Natural killer cell treated with Interleukin-12 subunit alpha and Interleukin-12 subunit beta and Interleukin-15 and Interleukin-18, amount 100 ng/mL, for 72 hours (primary cell): ENCODE results near the gene AGTPBP1. TPM values are rescaled to one million over a fixed set of nuclear protein-coding genes. Genes with fewer than 3 reads are reported as not detected.

Source experiments
- ATAC-seq, 2 donors: fragments of 150-1000 bp; cut with Tn5 transposase in 1 of 2; sonication (Bioruptor Pico), chemical (Tn5 transposase) in 1 of 2; 2 replicates each; pipeline ENCODE4 v1.10.0; 2021
- DNase-seq: peaks from one replicate; pipeline ENCODE4 v3.0.0; 2022; ENCODE audit warnings: low spot score
- H3K27ac Mint-ChIP-seq, 2 donors: 1 replicate in 1 of 2; 2 replicates in 1 of 2; pipeline ENCODE4 v1.8.0; 2022; ENCODE audit warnings: mixed read lengths in 2 of 2, mild to moderate bottlenecking in 1 of 2, moderate library complexity in 1 of 2
- H3K27me3 Mint-ChIP-seq, 2 donors: 1 replicate in 1 of 2; 2 replicates in 1 of 2; pipeline ENCODE4 v1.8.0; 2022; ENCODE audit warnings: mixed read lengths in 2 of 2
- H3K36me3 Mint-ChIP-seq: one replicate; pipeline ENCODE4 v1.8.0; 2022; ENCODE audit warnings: mixed read lengths
- H3K4me1 Mint-ChIP-seq, 2 donors: 1 replicate in 1 of 2; 2 replicates in 1 of 2; pipeline ENCODE4 v1.8.0; 2022; ENCODE audit warnings: low read depth in 2 of 2, mixed read lengths in 2 of 2, mild to moderate bottlenecking in 1 of 2
- H3K4me3 Mint-ChIP-seq: one replicate; pipeline ENCODE4 v1.8.0; 2022; ENCODE audit warnings: mixed read lengths
- H3K9me3 Mint-ChIP-seq: 2 replicates; pipeline ENCODE4 v1.8.0; 2022; ENCODE audit warnings: mixed read lengths
- total RNA-seq, 2 donors: library from RNA; stranded (reverse); gene quantifications; one replicate each; pipeline ENCODE4 v1.2.3, GENCODE V29; 2022

The AGTPBP1 gene
- total RNA-seq, 2 donors from 2014 or later = 41.1 to 49.6 TPM

GRCh38 chr9:85703398-85703797 lies 38.4 kb downstream of the AGTPBP1 start:
- Mint-ChIP-seq H3K36me3 (peaks cover 6% of the 10 kb centered on the region), H3K4me3 (no peak overlapping the region), H3K27me3 (no peaks in the 10 kb centered on the region), H3K4me1 (peaks cover 47 to 53% of the 10 kb centered on the region in 2 donors), H3K27ac (peak overlapping the region; percentile 8 to 17), H3K9me3 (no peaks in the 10 kb centered on the region)
- DNase-seq (no peak), ATAC-seq (no peak)

GRCh38 chr9:85702726-85703289 lies 38.9 kb downstream of the AGTPBP1 start:
- ATAC-seq = no peak
- Mint-ChIP-seq H3K4me1 (peaks cover 46 to 56% of the 10 kb centered on the region in 2 donors), H3K9me3 (no peaks in the 10 kb centered on the region), H3K27ac (peak overlapping the region; percentile 8 to 17), H3K36me3 (peaks cover 6% of the 10 kb centered on the region), H3K4me3 (no peak overlapping the region), H3K27me3 (no peaks in the 10 kb centered on the region)
- no peak for DNase-seq

DNA sequence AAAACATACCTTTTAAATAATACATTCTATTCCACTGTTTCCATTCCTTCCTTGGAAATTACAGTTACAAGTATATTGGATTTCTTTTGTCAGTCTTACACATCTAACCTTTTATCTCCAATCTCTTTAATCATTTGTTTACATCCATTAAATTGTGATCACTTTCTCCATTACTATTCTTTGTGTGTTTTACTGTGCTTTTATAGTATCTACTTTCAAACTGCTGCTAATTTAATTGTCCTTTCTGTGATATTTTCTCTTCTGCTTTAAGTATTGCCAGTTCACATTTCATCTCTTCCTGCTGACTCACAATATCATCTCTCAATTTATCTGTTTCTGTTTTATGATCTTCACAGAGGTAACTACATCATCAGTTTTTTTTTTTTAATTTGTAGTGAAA lies 39.6 kb downstream of the AGTPBP1 start:
- no peak overlapping the region for H3K4me3 Mint-ChIP-seq
- ATAC-seq (no peak), DNase-seq (no peak)
- H3K27ac Mint-ChIP-seq = peak overlapping the region; percentile 8 to 17
- peaks cover 6% of the 10 kb centered on the region for H3K36me3 Mint-ChIP-seq
- H3K4me1 Mint-ChIP-seq = peaks cover 44 to 54% of the 10 kb centered on the region in 2 donors
- no peaks in the 10 kb centered on the region for H3K9me3 Mint-ChIP-seq
- no peaks in the 10 kb centered on the region for H3K27me3 Mint-ChIP-seq

DNA sequence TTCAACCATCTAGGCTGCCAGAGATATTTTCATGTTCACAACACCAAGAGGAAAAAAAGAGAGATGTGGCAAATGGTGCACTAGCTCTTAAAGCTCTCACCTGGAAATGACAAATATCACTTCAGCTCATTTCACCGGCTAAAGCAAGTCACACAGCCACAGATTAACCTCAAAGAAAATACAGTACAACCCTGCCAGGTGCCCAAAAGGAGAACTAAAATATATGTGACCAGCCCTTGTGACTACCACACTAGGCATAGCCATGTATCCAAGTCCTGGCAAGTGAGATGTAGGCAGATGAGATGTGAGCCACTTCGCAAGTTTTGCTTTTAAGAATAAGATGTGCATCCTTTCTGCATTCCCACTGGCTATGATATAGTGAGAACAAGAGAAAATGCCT lies 41.4 kb downstream of the AGTPBP1 start:
- no peak for ATAC-seq
- no peak for DNase-seq
- Mint-ChIP-seq H3K27me3 (no peaks in the 10 kb centered on the region), H3K4me1 (peaks cover 41 to 51% of the 10 kb centered on the region in 2 donors), H3K27ac (peak overlapping the region in 1 of 2 donors; percentile 36), H3K4me3 (no peak overlapping the region), H3K9me3 (no peaks in the 10 kb centered on the region), H3K36me3 (peaks cover 6% of the 10 kb centered on the region)

GRCh38 chr9:85688361-85688760 lies 53.4 kb downstream of the AGTPBP1 start:
- ATAC-seq (no peak), DNase-seq (no peak)
- Mint-ChIP-seq H3K4me3 (no peak overlapping the region), H3K9me3 (no peaks in the 10 kb centered on the region), H3K4me1 (peaks cover 31 to 35% of the 10 kb centered on the region in 2 donors), H3K27ac (no peak overlapping the region), H3K27me3 (no peaks in the 10 kb centered on the region), H3K36me3 (peaks cover 8% of the 10 kb centered on the region)

GRCh38 chr9:85685081-85685480 lies 56.7 kb downstream of the AGTPBP1 start:
- H3K27me3 Mint-ChIP-seq = no peaks in the 10 kb centered on the region
- DNase-seq = no peak
- no peak overlapping the region for H3K4me3 Mint-ChIP-seq
- peaks cover 28 to 29% of the 10 kb centered on the region in 2 donors for H3K4me1 Mint-ChIP-seq
- peaks cover under 1% of the 10 kb centered on the region for H3K36me3 Mint-ChIP-seq
- no peaks in the 10 kb centered on the region for H3K9me3 Mint-ChIP-seq
- no peak overlapping the region for H3K27ac Mint-ChIP-seq
- ATAC-seq = no peak

GRCh38 chr9:85676790-85677189 lies 65.0 kb downstream of the AGTPBP1 start:
- H3K4me3 Mint-ChIP-seq = no peak overlapping the region
- no peak overlapping the region for H3K27ac Mint-ChIP-seq
- no peak for ATAC-seq
- H3K27me3 Mint-ChIP-seq = no peaks in the 10 kb centered on the region
- no peak for DNase-seq
- H3K36me3 Mint-ChIP-seq = peaks cover 5% of the 10 kb centered on the region
- no peaks in the 10 kb centered on the region for H3K9me3 Mint-ChIP-seq
- no peaks in the 10 kb centered on the region for H3K4me1 Mint-ChIP-seq

- Mint-ChIP-seq H3K4me1 (peaks cover 6 to 10% of the 10 kb centered on the region in 2 donors), H3K4me3 (no peak overlapping the region), H3K27ac (peak overlapping the region in 1 of 2 donors; percentile 74), H3K9me3 (no peaks in the 10 kb centered on the region), H3K27me3 (no peaks in the 10 kb centered on the region), H3K36me3 (peaks cover 10% of the 10 kb centered on the region)
- DNase-seq (no peak), ATAC-seq (no peak)
These were observed 74.4 kb downstream of the AGTPBP1 start for GRCh38 chr9:85667374-85667773.

DNA sequence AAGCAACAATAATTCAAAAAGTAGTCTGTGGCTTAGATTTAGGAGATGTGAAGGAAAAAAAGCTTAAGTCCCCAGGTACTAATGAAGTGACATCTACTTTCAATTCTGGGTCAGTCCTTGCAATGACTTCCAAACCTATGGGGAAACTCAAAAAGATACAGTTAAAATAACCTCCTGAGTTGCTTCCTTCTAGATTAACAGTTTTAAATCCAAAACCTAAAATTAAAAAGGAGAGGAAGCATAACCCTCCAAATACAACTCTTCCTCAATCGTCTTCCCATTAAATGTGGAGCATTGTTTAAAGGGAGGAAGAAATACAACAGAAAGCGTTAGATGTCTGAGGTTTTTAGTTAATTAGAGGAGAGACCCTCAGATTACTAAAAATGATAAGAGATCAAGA lies 75.7 kb downstream of the AGTPBP1 start:
- Mint-ChIP-seq H3K4me1 (peaks cover 6 to 13% of the 10 kb centered on the region in 2 donors), H3K9me3 (no peaks in the 10 kb centered on the region), H3K4me3 (no peak overlapping the region), H3K27me3 (no peaks in the 10 kb centered on the region), H3K27ac (no peak overlapping the region), H3K36me3 (peaks cover 10% of the 10 kb centered on the region)
- ATAC-seq (no peak), DNase-seq (no peak)

GRCh38 chr9:85662573-85662972 lies 79.2 kb downstream of the AGTPBP1 start:
- ATAC-seq (no peak), DNase-seq (no peak)
- no peaks in the 10 kb centered on the region for H3K36me3 Mint-ChIP-seq
- no peak overlapping the region for H3K4me3 Mint-ChIP-seq
- peaks cover 6 to 9% of the 10 kb centered on the region in 2 donors for H3K4me1 Mint-ChIP-seq
- H3K27me3 Mint-ChIP-seq = no peaks in the 10 kb centered on the region
- peak overlapping the region in 1 of 2 donors; percentile 89 for H3K27ac Mint-ChIP-seq
- no peaks in the 10 kb centered on the region for H3K9me3 Mint-ChIP-seq

DNA sequence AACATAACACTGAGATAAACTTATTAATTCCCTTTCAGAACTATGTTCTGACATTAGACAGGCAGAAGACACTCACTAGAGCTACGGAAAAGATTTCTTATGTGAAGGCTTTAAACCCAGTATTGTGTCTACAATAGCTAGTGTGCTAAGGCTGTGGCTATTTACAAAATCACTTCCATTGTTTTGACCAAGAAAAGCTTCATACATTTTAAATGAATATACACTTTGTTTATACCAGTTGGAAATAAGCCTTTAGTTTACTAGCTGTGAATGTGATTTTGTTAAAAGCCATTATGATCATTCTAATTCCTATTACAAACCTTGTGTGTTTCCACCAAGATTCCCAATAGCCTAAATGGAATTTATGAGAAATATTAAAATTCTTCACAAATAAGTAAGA lies 83.0 kb downstream of the AGTPBP1 start:
- Mint-ChIP-seq H3K36me3 (no peaks in the 10 kb centered on the region), H3K27me3 (no peaks in the 10 kb centered on the region), H3K4me1 (peaks cover 6 to 9% of the 10 kb centered on the region in 2 donors), H3K27ac (no peak overlapping the region), H3K4me3 (no peak overlapping the region), H3K9me3 (no peaks in the 10 kb centered on the region)
- no peak for DNase-seq
- ATAC-seq = no peak

DNA sequence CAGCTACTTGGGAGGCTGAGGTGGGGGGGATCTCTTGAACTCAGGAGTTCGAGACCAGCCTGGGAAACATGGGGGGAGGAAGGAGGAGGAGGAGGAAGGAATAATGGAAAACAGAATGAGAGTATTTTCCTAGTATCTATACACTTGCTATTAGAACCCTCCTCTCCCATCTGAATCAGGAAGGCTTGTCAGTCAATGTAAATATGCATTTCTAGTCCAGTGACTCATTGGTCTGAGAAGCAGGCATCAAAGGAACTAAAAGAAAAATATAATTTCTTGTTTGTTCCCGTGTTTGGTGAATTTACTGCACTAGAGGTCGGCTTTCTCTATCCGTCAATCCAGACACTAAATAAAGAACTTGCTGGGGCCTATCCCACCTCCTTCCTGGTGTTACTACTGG lies 88.6 kb downstream of the AGTPBP1 start:
- no peak overlapping the region for H3K27ac Mint-ChIP-seq
- H3K9me3 Mint-ChIP-seq = no peaks in the 10 kb centered on the region
- peaks cover 4% of the 10 kb centered on the region for H3K36me3 Mint-ChIP-seq
- H3K27me3 Mint-ChIP-seq = no peaks in the 10 kb centered on the region
- DNase-seq (no peak), ATAC-seq (no peak)
- no peaks in the 10 kb centered on the region for H3K4me1 Mint-ChIP-seq
- no peak overlapping the region for H3K4me3 Mint-ChIP-seq

DNA sequence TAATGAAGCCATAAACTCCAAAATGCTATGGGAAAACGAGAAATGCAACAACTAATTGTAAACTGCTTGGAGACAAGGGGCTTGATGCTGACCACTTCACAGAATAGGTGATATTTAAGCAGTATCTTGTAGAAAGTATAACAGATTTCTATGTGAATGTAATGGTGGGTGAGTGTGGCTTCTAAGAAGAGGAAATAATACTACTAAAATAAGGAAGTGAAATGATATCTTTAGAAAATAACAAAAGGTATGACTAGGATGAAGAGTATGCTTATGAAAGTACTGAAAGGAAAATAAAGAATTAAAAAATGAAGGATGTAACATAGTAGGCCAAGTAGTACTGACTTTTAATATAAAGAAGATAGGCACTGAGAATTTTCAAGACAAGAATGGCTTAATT lies 94.2 kb downstream of the AGTPBP1 start:
- Mint-ChIP-seq H3K27me3 (no peaks in the 10 kb centered on the region), H3K27ac (peak overlapping the region in 1 of 2 donors; percentile 5), H3K9me3 (no peaks in the 10 kb centered on the region), H3K4me1 (peaks cover 6 to 17% of the 10 kb centered on the region in 2 donors), H3K36me3 (peaks cover under 1% of the 10 kb centered on the region), H3K4me3 (no peak overlapping the region)
- DNase-seq (no peak), ATAC-seq (no peak)

- H3K27me3 Mint-ChIP-seq = no peaks in the 10 kb centered on the region
- H3K9me3 Mint-ChIP-seq = no peaks in the 10 kb centered on the region
- peak overlapping the region in 1 of 2 donors; percentile 5 for H3K27ac Mint-ChIP-seq
- peaks cover 6 to 17% of the 10 kb centered on the region in 2 donors for H3K4me1 Mint-ChIP-seq
- H3K36me3 Mint-ChIP-seq = no peaks in the 10 kb centered on the region
- DNase-seq (no peak), ATAC-seq (peak in 1 of 2 donors; percentile 53)
- H3K4me3 Mint-ChIP-seq = no peak overlapping the region
These were observed 95.7 kb downstream of the AGTPBP1 start for GRCh38 chr9:85645909-85646627.
